K562 (cell line): ENCODE results near the gene ZNF709. TPM values are rescaled to one million over a fixed set of nuclear protein-coding genes. Genes with fewer than 3 reads are reported as not detected.
"Not testable (repeated sequence)": the region's sequence is repeated elsewhere in the genome, so short reads cannot be mapped to it uniquely, and the experiment has no call there.

Source experiments
- ATAC-seq: fragments of 200-7000 bp; cut with Tn5 transposase; 3 replicates; pipeline ENCODE4 v1.9.1; 2020; ENCODE audit warnings: moderate library complexity
- BruUV-seq: library from RNA; stranded (reverse); fragments of 400-500 nt; replicated peaks from 2 replicates; lab custom pipeline; 2021; lab: Mats Ljungman, UMichigan
- CTCF ChIA-PET: fragments of 300-600 bp; formaldehyde crosslinking; extraction: SDS; loops from one replicate; lab custom pipeline; 2021; ENCODE audit warnings: low intra/inter-chr PET ratio; lab: Yijun Ruan, JAX
- POLR2A ChIA-PET: fragments of 300-600, 350-650 bp; sonication (Branson Sonifier 250); formaldehyde crosslinking; extraction: SDS; loops from one replicate; lab custom pipeline; 2021; ENCODE audit warnings: antibody characterized with exemption, inconsistent platforms; lab: Yijun Ruan, JAX
- DNase-seq, 4 experiments: peaks; one replicate each; pipeline versions ENCODE4 v3.0.0 to v3.0.0-alpha.2; 2011 to 2018; ENCODE audit warnings: low spot score in 3 of 4, mixed read lengths in 3 of 4; ENCODE audit errors: extremely low read depth in 1 of 4
- FAIRE-seq: peaks from 2 replicates; lab custom pipeline; 2011; peaks lifted over from hg19 to GRCh38; lab: Jason Lieb, UNC
- H2AFZ ChIP-seq: 2 replicates; pipeline ENCODE4 v1.6.0; 2011; ENCODE audit warnings: low read depth, low read length, control low read depth, inconsistent platforms
- H3K27ac ChIP-seq: fragments of 200-600 bp; 3 replicates; pipeline ENCODE4 v1.8.0; 2011; ENCODE audit warnings: low read depth, mild to moderate bottlenecking, control low read depth, inconsistent platforms, low read length, moderate library complexity, mixed read lengths; ENCODE audit errors: extremely low read depth
- H3K27me3 ChIP-seq, 2 experiments: fragments of 300-600 bp in 1 of 2; 2 replicates in 1 of 2; 3 replicates in 1 of 2; pipeline versions ENCODE4 v1.6.0 to v1.8.0; 2011; ENCODE audit warnings: inconsistent platforms in 2 of 2, low read length in 2 of 2, mild to moderate bottlenecking in 1 of 2, mixed read lengths in 1 of 2, moderate library complexity in 1 of 2; ENCODE audit not compliant: control insufficient read depth in 2 of 2, insufficient read depth in 2 of 2
- H3K36me3 ChIP-seq: fragments of 300-600 bp; 3 replicates; pipeline ENCODE4 v1.8.0; 2011; ENCODE audit warnings: mild to moderate bottlenecking, low read length, inconsistent platforms; ENCODE audit not compliant: control insufficient read depth, insufficient read depth
- H3K4me1 ChIP-seq, 2 experiments: fragments of 200-600 bp in 1 of 2; replicated peaks in 1 of 2; 2 replicates in 1 of 2; 3 replicates in 1 of 2; pipeline versions ENCODE4 v1.5.1 to v1.8.0; 2011; ENCODE audit warnings: inconsistent platforms in 2 of 2, low read length in 2 of 2, mild to moderate bottlenecking in 1 of 2, mixed read lengths in 1 of 2, moderate library complexity in 1 of 2; ENCODE audit not compliant: control insufficient read depth in 2 of 2, insufficient read depth in 2 of 2
- H3K4me2 ChIP-seq: 2 replicates; pipeline ENCODE4 v1.6.1; 2011; ENCODE audit warnings: low read length, control low read depth, inconsistent platforms, mixed read lengths; ENCODE audit not compliant: insufficient read depth
- H3K4me3 ChIP-seq: fragments of 200-600 bp; sonication (generic), shearing (Covaris generic); 2 replicates; pipeline ENCODE4 v1.5.1; 2016; ENCODE audit warnings: control low read depth, inconsistent platforms
- H3K79me2 ChIP-seq: fragments of 200-600 bp; 3 replicates; pipeline ENCODE4 v1.8.0; 2011; ENCODE audit warnings: low read length, inconsistent platforms; ENCODE audit not compliant: control insufficient read depth, insufficient read depth
- H3K9ac ChIP-seq, 2 experiments: 2 replicates each; pipeline versions ENCODE4 v1.6.0 to v1.6.1; 2011; ENCODE audit warnings: low read depth in 2 of 2, low read length in 2 of 2, control low read depth in 1 of 2, inconsistent platforms in 1 of 2, mild to moderate bottlenecking in 1 of 2, mixed read lengths in 1 of 2; ENCODE audit not compliant: insufficient read depth in 1 of 2
- H3K9me1 ChIP-seq: one replicate; pipeline ENCODE4 v1.6.0; 2011; ENCODE audit warnings: inconsistent platforms, mild to moderate bottlenecking, low read length, moderate library complexity; ENCODE audit not compliant: control insufficient read depth, insufficient read depth
- H3K9me3 ChIP-seq: replicated peaks from 2 replicates; pipeline ENCODE4 v1.5.1; 2011; ENCODE audit warnings: low read depth, low read length, inconsistent platforms; ENCODE audit not compliant: control insufficient read depth, insufficient read depth
- H4K20me1 ChIP-seq: replicated peaks from 2 replicates; pipeline ENCODE4 v1.6.1; 2011; ENCODE audit warnings: low read length, inconsistent platforms, mixed read lengths; ENCODE audit not compliant: control insufficient read depth, insufficient read depth
- ARNT ChIP-seq, 2 experiments: fragments of 450-650 bp; IDR thresholded peaks; 2 replicates each; pipeline ENCODE4 v1.6.1; 2016; ENCODE audit warnings: mild to moderate bottlenecking in 1 of 2
- WGBS: fragments of 100-300 bp; shearing (Covaris generic); methylation state at CpG from one replicate; pipeline ENCODE4 v1.1.6; 2016; ENCODE audit warnings: low coverage, mixed read lengths; ENCODE audit not compliant: insufficient coverage; ENCODE audit errors: missing lambda C conversion rate; 5-methylcytosine and 5-hydroxymethylcytosine counted together
- in situ Hi-C: fragments of 300-500 bp; cut with MboI; formaldehyde crosslinking; loops from 4 replicates; pipeline ENCODE4 v1.15.0; 2018; ENCODE audit warnings: inconsistent platforms, mixed read lengths
- intact Hi-C: fragments of 100-400 bp; cut with micrococcal nuclease; formaldehyde crosslinking; loops from 2 replicates; pipeline ENCODE4 v1.14.2; 2022
- polyA plus RNA-seq, 8 experiments: library from polyadenylated mRNA; depleted of rRNA in 4 of 8; stranded (reverse) in 5 of 8; unstranded in 3 of 8; fragments of >200 nt; fragmentation: Nextera tagmentation in 2 of 8; fragmentation: Illumina TruSeq in 1 of 8; extraction: Ambion mirVana in 2 of 8; extraction: Trizol in 1 of 8; gene quantifications; 2 replicates each; pipeline versions ENCODE4 v1.2.1 to v1.2.3, GENCODE V29; 2011 to 2014; ENCODE audit warnings: inconsistent platforms in 1 of 8, missing spikeins in 1 of 8
- total RNA-seq, 7 experiments: library from RNA; depleted of rRNA in 6 of 7; stranded (reverse); fragments of >200 nt in 6 of 7; fragmentation: Illumina TruSeq in 2 of 7; extraction: Trizol in 2 of 7; gene quantifications; 2 replicates each; pipeline versions ENCODE4 v1.2.1 to v1.2.3, GENCODE V29; 2011 to 2021; ENCODE audit warnings: low replicate concordance in 1 of 7
- TF ChIP-seq, protein P1 (sequence below): IDR thresholded peaks from 3 replicates; pipeline ENCODE4 v1.6.1; 2011; ENCODE audit warnings: borderline replicate concordance, mild to moderate bottlenecking, moderate library complexity; ENCODE audit not compliant: insufficient read length; ENCODE audit errors: extremely low read depth

ZNF709 gene
- total and polyA plus RNA-seq, 9 of the 15 experiments (the other 6 are each of a cell fraction or from before 2014, with no cell fraction given): 0.07 to 0.69 (median 0.18) TPM

DNA sequence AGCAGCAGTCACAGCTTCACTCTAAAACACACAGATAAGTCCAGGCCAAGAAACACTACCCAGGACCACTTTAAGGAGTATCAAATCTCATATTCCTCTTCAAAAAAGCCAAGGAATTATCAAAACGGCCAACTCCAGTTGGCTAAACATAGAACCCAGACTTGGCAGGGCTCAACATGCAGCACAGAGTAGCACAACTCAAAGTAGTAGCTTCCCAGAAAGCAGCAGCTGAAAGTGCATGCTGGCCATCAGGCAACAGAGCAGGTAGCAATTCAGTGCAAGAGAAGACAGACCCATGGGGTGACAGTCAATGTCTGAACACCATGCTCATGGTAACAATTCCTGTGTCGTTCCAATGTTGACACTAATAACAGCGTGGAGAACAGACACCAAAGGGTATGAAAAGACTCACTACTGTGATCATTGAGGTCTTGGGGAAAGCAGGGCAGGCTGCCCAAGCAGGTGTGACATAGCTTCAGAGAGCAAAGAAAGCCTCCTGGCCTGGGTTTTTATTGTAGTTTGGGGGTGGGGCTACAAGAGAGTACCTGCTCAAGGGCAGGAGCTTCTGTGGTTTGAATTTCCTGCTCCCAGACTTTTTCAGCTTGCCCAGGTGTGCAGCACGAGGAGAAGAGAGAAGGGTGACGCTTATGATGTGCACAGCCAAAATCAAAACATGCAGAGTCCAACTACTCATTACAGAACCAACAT is 6.2 kb downstream of the ZNF709 start:
- in situ Hi-C loops: no loop called here
- H3K4me2 ChIP-seq: no peak overlapping the region
- no peak for TF ChIP-seq ARNT (IDR thresholded peaks at IDR 0.05)
- TF ChIP-seq, protein P1, sequence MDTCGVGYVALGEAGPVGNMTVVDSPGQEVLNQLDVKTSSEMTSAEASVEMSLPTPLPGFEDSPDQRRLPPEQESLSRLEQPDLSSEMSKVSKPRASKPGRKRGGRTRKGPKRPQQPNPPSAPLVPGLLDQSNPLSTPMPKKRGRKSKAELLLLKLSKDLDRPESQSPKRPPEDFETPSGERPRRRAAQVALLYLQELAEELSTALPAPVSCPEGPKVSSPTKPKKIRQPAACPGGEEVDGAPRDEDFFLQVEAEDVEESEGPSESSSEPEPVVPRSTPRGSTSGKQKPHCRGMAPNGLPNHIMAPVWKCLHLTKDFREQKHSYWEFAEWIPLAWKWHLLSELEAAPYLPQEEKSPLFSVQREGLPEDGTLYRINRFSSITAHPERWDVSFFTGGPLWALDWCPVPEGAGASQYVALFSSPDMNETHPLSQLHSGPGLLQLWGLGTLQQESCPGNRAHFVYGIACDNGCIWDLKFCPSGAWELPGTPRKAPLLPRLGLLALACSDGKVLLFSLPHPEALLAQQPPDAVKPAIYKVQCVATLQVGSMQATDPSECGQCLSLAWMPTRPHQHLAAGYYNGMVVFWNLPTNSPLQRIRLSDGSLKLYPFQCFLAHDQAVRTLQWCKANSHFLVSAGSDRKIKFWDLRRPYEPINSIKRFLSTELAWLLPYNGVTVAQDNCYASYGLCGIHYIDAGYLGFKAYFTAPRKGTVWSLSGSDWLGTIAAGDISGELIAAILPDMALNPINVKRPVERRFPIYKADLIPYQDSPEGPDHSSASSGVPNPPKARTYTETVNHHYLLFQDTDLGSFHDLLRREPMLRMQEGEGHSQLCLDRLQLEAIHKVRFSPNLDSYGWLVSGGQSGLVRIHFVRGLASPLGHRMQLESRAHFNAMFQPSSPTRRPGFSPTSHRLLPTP: no peak
- no peaks in the 10 kb centered on the region; a peak in 1 of 5 replicates for H3K4me1 ChIP-seq
- no peak for ATAC-seq
- POLR2A ChIA-PET: no interaction called here
- no peak overlapping the region for H3K27ac ChIP-seq
- CTCF ChIA-PET: no interaction called here
- H3K27me3 ChIP-seq: no peaks in the 10 kb centered on the region; a peak in 1 of 5 replicates
- H2AFZ ChIP-seq: no peak overlapping the region
- intact Hi-C loops: no loop called here
- 0% methylated on average over 5 of the region's 5 CpGs for WGBS
- BruUV-seq: no TSS peak
- H3K9ac ChIP-seq: no peak overlapping the region
- no peaks in the 10 kb centered on the region for H3K9me1 ChIP-seq
- no peaks in the 10 kb centered on the region for H4K20me1 ChIP-seq
- no peaks in the 10 kb centered on the region for H3K36me3 ChIP-seq
- no peak for FAIRE-seq
- no peak overlapping the region for H3K4me3 ChIP-seq
- H3K9me3 ChIP-seq: no peaks in the 10 kb centered on the region
- no peak for DNase-seq
- H3K79me2 ChIP-seq: no peaks in the 10 kb centered on the region

DNA sequence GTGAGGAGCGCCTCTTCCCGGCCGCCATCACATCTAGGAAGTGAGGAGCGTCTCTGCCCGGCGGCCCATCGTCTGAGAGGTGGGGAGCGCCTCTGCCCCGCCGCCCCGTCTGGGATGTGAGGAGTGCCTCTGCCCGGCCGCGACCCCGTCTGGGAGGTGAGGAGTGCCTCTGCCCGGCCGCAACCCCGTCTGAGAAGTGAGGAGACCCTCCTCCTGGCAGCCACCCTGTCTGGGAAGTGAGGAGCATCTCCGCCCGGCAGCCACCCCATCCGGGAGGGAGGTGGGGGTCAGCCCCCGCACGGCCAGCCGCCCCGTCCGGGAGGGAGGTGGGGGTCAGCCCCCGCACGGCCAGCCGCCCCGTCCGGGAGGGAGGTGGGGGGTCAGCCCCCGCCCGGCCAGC is 17.0 kb downstream of the ZNF709 start:
- in situ Hi-C loops, CTCF ChIA-PET, H3K9me1 ChIP-seq, BruUV-seq, DNase-seq, intact Hi-C loops, H3K4me2 ChIP-seq, H3K36me3 ChIP-seq, ATAC-seq, POLR2A ChIA-PET, H2AFZ ChIP-seq, H3K9me3 ChIP-seq, H3K4me3 ChIP-seq, H3K27ac ChIP-seq, H3K79me2 ChIP-seq, H3K27me3 ChIP-seq, FAIRE-seq, H3K4me1 ChIP-seq, H3K9ac ChIP-seq, H4K20me1 ChIP-seq: not testable (repeated sequence)
- whole genome bisulfite sequencing: 47% methylated on average over 2 of the region's 33 CpGs
